HepG2 (cell line): ENCODE data around the gene MYCBPAP. TPM values are rescaled to one million over a fixed set of nuclear protein-coding genes. Genes with fewer than 3 reads are reported as not detected.

Source experiments
- ARID2 ChIP-seq: sonication (generic); formaldehyde crosslinking; IDR thresholded peaks from 2 replicates; pipeline ENCODE4 v1.8.1; 2022; ENCODE audit warnings: mild to moderate bottlenecking, missing genetic modification reagents, borderline replicate concordance
- CBX2 ChIP-seq, 2 experiments: fragments of 200-600 bp in 1 of 2; sonication (generic); formaldehyde crosslinking in 1 of 2; IDR thresholded peaks; 2 replicates each; pipeline versions ENCODE4 v1.7.0 to v1.8.1; 2018 to 2022; ENCODE audit warnings: low read depth in 2 of 2, low read length in 1 of 2, mild to moderate bottlenecking in 1 of 2, missing genetic modification reagents in 1 of 2
- HES4 ChIP-seq: sonication (generic); formaldehyde crosslinking; IDR thresholded peaks from 2 replicates; pipeline ENCODE4 v1.9.0; 2021; ENCODE audit warnings: mild to moderate bottlenecking, missing genetic modification reagents, borderline replicate concordance
- HNRNPK ChIP-seq: fragments of 200-400 bp; formaldehyde crosslinking; IDR thresholded peaks from 2 replicates; pipeline ENCODE4 v1.6.1; 2018; ENCODE audit warnings: low read length, low read depth, moderate library complexity, mild to moderate bottlenecking; ENCODE audit not compliant: poor library complexity, severe bottlenecking
- MIXL1 ChIP-seq: IDR thresholded peaks from 2 replicates; pipeline ENCODE4 v1.6.1; 2016
- SKI ChIP-seq: fragments of 450-650 bp; IDR thresholded peaks from one replicate; pipeline ENCODE4 v1.6.1; 2018; ENCODE audit warnings: mild to moderate bottlenecking; ENCODE audit not compliant: partially characterized antibody
- SYNCRIP ChIP-seq: fragments of 200-400 bp; formaldehyde crosslinking; IDR thresholded peaks from 2 replicates; pipeline ENCODE4 v1.6.1; 2018; ENCODE audit warnings: mild to moderate bottlenecking, low read depth, low read length; ENCODE audit not compliant: insufficient read depth
- U2AF2 ChIP-seq: fragments of 200-400 bp; formaldehyde crosslinking; IDR thresholded peaks from 2 replicates; pipeline ENCODE4 v1.6.1; 2017; ENCODE audit warnings: low read depth, mild to moderate bottlenecking, low read length
- ZFP1 ChIP-seq: IDR thresholded peaks from 2 replicates; pipeline ENCODE4 v1.6.1; 2016
- ZFX ChIP-seq: sonication (generic); formaldehyde crosslinking; IDR thresholded peaks from 2 replicates; pipeline ENCODE4 v1.4.0; 2020; ENCODE audit warnings: mild to moderate bottlenecking, low read depth, missing genetic modification reagents, moderate library complexity
- ZNF562 ChIP-seq: sonication (generic); formaldehyde crosslinking; IDR thresholded peaks from 2 replicates; pipeline ENCODE4 v1.8.0; 2022; ENCODE audit warnings: missing genetic modification reagents, borderline replicate concordance
- ZNF746 ChIP-seq: sonication (generic); formaldehyde crosslinking; IDR thresholded peaks from 2 replicates; pipeline ENCODE4 v1.8.0; 2022; ENCODE audit warnings: mild to moderate bottlenecking, missing genetic modification reagents
- ZSCAN12 ChIP-seq: sonication (generic); formaldehyde crosslinking; IDR thresholded peaks from 2 replicates; pipeline ENCODE4 v1.9.0; 2021; ENCODE audit warnings: mild to moderate bottlenecking, missing genetic modification reagents
- polyA plus RNA-seq, 8 experiments: library from polyadenylated mRNA; depleted of rRNA in 3 of 8; stranded (reverse) in 7 of 8; unstranded in 1 of 8; fragments of >200 nt; fragmentation: Illumina TruSeq in 4 of 8; extraction: Trizol in 4 of 8; gene quantifications; 2 replicates each; pipeline versions ENCODE4 v1.2.1 to v1.2.3, GENCODE V29; 2011 to 2016; ENCODE audit warnings: low read depth in 4 of 8, missing spikeins in 1 of 8, mixed read lengths in 1 of 8; ENCODE audit not compliant: insufficient read depth in 1 of 8
- total RNA-seq, 5 experiments: library from RNA; depleted of rRNA; stranded (reverse); fragments of >200 nt; fragmentation: Illumina TruSeq; extraction: Trizol; gene quantifications; 2 replicates each; pipeline ENCODE4 v1.2.3, GENCODE V29; 2016; ENCODE audit warnings: low read depth in 1 of 5
- TF ChIP-seq, protein P1 (sequence below), 2 experiments: sonication (generic) in 1 of 2; formaldehyde crosslinking in 1 of 2; IDR thresholded peaks; 2 replicates each; pipeline versions ENCODE4 v1.4.0 to v1.6.1; 2018 to 2020; ENCODE audit warnings: missing genetic modification reagents in 2 of 2, borderline replicate concordance in 1 of 2, low read depth in 1 of 2, mild to moderate bottlenecking in 1 of 2, missing biosample characterization in 1 of 2
- TF ChIP-seq, protein P2 (sequence below): sonication (generic); formaldehyde crosslinking; IDR thresholded peaks from 2 replicates; pipeline ENCODE4 v1.4.0; 2020; ENCODE audit warnings: missing genetic modification reagents
- TF ChIP-seq, protein P3 (sequence below): IDR thresholded peaks from 2 replicates; pipeline ENCODE4 v1.6.1; 2012; ENCODE audit warnings: low read depth, low read length, improper control_type of control experiment
- TF ChIP-seq, protein P4 (sequence below): sonication (generic); formaldehyde crosslinking; IDR thresholded peaks from 2 replicates; pipeline ENCODE4 v1.4.0; 2020; ENCODE audit warnings: missing genetic modification reagents
- TF ChIP-seq, protein P5 (sequence below): sonication (generic); formaldehyde crosslinking; conservative IDR thresholded peaks from 2 replicates; pipeline ENCODE4 v1.8.0; 2022; ENCODE audit warnings: mild to moderate bottlenecking, moderate library complexity, missing genetic modification reagents

MYCBPAP gene
- total and polyA plus RNA-seq, 2 of the 13 experiments (the other 11 are each of a cell fraction or from before 2014, with no cell fraction given): 0.22 to 0.24 TPM

DNA sequence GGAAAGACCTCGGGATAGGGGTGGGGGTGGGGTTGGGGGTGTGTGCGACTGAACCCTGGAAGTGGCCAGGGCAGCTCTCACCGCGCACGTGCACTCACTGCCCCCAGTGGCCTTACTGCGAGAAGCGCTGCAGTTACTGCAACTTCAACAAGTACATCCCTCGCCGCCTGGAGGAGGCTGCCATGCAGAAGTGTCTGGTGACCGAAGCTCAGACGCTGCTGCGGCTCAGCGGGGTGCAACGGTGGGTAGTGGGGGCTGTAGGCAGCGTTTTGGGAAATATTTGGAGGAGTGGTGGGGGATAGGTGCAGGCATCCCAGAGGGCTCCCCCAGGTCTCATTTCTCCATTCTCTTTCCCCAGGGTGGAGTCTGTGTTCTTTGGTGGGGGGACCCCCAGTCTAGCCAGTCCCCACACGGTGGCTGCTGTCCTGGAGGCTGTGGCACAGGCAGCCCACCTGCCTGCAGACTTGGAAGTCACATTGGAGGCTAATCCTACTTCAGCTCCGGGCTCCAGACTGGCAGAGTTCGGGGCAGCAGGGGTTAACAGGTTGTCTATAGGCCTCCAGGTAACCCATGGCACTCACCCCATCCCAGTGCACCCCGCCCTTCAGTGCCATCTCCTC lies 28.6 kb upstream of the MYCBPAP start (continued):
- TF ChIP-seq, protein P1, sequence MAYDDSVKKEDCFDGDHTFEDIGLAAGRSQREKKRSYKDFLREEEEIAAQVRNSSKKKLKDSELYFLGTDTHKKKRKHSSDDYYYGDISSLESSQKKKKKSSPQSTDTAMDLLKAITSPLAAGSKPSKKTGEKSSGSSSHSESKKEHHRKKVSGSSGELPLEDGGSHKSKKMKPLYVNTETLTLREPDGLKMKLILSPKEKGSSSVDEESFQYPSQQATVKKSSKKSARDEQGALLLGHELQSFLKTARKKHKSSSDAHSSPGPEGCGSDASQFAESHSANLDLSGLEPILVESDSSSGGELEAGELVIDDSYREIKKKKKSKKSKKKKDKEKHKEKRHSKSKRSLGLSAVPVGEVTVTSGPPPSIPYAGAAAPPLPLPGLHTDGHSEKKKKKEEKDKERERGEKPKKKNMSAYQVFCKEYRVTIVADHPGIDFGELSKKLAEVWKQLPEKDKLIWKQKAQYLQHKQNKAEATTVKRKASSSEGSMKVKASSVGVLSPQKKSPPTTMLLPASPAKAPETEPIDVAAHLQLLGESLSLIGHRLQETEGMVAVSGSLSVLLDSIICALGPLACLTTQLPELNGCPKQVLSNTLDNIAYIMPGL (CRISPR knock-in tag; IDR thresholded peaks at IDR 0.05; ENCODE audit: borderline replicate concordance in 1 of 2, low read depth in 1 of 2): peak in 1 of 2 experiments; percentile 66; a peak in 2 of 4 replicates
- TF ChIP-seq ZFX (CRISPR knock-in tag) (no peak), ZFP1 (no peak), CBX2 (IDR thresholded peaks at IDR 0.05; ENCODE audit: low read depth, low read length) (no peak), CBX2 (CRISPR knock-in tag; IDR thresholded peaks at IDR 0.05; ENCODE audit: low read depth) (no peak), HNRNPK (peak; percentile 87), HES4 (no peak), ARID2 (CRISPR knock-in tag) (no peak), SKI (no peak), ZNF746 (CRISPR knock-in tag) (no peak), ZSCAN12 (CRISPR knock-in tag) (no peak), ZNF562 (CRISPR knock-in tag) (no peak), SYNCRIP (no peak), MIXL1 (CRISPR knock-in tag) (no peak), U2AF2 (no peak)
- TF ChIP-seq, protein P2, sequence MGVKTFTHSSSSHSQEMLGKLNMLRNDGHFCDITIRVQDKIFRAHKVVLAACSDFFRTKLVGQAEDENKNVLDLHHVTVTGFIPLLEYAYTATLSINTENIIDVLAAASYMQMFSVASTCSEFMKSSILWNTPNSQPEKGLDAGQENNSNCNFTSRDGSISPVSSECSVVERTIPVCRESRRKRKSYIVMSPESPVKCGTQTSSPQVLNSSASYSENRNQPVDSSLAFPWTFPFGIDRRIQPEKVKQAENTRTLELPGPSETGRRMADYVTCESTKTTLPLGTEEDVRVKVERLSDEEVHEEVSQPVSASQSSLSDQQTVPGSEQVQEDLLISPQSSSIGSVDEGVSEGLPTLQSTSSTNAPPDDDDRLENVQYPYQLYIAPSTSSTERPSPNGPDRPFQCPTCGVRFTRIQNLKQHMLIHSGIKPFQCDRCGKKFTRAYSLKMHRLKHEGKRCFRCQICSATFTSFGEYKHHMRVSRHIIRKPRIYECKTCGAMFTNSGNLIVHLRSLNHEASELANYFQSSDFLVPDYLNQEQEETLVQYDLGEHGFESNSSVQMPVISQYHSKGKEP (CRISPR knock-in tag): no peak
- TF ChIP-seq, protein P3, sequence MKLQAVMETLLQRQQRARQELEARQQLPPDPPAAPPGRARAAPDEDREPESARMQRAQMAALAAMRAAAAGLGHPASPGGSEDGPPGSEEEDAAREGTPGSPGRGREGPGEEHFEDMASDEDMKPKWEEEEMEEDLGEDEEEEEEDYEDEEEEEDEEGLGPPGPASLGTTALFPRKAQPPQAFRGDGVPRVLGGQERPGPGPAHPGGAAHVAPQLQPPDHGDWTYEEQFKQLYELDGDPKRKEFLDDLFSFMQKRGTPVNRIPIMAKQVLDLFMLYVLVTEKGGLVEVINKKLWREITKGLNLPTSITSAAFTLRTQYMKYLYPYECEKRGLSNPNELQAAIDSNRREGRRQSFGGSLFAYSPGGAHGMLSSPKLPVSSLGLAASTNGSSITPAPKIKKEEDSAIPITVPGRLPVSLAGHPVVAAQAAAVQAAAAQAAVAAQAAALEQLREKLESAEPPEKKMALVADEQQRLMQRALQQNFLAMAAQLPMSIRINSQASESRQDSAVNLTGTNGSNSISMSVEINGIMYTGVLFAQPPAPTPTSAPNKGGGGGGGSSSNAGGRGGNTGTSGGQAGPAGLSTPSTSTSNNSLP: no peak
- TF ChIP-seq, protein P4, sequence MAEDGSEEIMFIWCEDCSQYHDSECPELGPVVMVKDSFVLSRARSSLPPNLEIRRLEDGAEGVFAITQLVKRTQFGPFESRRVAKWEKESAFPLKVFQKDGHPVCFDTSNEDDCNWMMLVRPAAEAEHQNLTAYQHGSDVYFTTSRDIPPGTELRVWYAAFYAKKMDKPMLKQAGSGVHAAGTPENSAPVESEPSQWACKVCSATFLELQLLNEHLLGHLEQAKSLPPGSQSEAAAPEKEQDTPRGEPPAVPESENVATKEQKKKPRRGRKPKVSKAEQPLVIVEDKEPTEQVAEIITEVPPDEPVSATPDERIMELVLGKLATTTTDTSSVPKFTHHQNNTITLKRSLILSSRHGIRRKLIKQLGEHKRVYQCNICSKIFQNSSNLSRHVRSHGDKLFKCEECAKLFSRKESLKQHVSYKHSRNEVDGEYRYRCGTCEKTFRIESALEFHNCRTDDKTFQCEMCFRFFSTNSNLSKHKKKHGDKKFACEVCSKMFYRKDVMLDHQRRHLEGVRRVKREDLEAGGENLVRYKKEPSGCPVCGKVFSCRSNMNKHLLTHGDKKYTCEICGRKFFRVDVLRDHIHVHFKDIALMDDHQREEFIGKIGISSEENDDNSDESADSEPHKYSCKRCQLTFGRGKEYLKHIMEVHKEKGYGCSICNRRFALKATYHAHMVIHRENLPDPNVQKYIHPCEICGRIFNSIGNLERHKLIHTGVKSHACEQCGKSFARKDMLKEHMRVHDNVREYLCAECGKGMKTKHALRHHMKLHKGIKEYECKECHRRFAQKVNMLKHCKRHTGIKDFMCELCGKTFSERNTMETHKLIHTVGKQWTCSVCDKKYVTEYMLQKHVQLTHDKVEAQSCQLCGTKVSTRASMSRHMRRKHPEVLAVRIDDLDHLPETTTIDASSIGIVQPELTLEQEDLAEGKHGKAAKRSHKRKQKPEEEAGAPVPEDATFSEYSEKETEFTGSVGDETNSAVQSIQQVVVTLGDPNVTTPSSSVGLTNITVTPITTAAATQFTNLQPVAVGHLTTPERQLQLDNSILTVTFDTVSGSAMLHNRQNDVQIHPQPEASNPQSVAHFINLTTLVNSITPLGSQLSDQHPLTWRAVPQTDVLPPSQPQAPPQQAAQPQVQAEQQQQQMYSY (CRISPR knock-in tag): no peak
- TF ChIP-seq, protein P5, sequence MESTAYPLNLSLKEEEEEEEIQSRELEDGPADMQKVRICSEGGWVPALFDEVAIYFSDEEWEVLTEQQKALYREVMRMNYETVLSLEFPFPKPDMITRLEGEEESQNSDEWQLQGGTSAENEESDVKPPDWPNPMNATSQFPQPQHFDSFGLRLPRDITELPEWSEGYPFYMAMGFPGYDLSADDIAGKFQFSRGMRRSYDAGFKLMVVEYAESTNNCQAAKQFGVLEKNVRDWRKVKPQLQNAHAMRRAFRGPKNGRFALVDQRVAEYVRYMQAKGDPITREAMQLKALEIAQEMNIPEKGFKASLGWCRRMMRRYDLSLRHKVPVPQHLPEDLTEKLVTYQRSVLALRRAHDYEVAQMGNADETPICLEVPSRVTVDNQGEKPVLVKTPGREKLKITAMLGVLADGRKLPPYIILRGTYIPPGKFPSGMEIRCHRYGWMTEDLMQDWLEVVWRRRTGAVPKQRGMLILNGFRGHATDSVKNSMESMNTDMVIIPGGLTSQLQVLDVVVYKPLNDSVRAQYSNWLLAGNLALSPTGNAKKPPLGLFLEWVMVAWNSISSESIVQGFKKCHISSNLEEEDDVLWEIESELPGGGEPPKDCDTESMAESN (CRISPR knock-in tag): no peak
